ELR (cell line): ENCODE data around the gene THAP3.
"Not testable (repeated sequence)": the region's sequence is repeated elsewhere in the genome, so short reads cannot be mapped to it uniquely, and the experiment has no call there.

ENCODE experiments used
- DNase-seq: peaks from one replicate; pipeline ENCODE4 v3.0.0-alpha.2; 2015; ENCODE audit warnings: low read depth

Gene THAP3

GRCh38 chr1:6591222-6591621, 33.4 kb upstream of the THAP3 start:
- no peak for DNase-seq

- DNase-seq: no peak
Measured at GRCh38 chr1:6591644-6592043, 33.0 kb upstream of the THAP3 start.

- no peak for DNase-seq
Measured at GRCh38 chr1:6592441-6592840, 32.2 kb upstream of the THAP3 start.

GRCh38 chr1:6592865-6593593, 31.6 kb upstream of the THAP3 start:
- DNase-seq: no peak

GRCh38 chr1:6593810-6594209, 30.9 kb upstream of the THAP3 start:
- no peak for DNase-seq

- no peak for DNase-seq
Measured at GRCh38 chr1:6594977-6595740, 29.5 kb upstream of the THAP3 start.

GRCh38 chr1:6596351-6596750, 28.3 kb upstream of the THAP3 start:
- no peak for DNase-seq

- DNase-seq: no peak
Measured at GRCh38 chr1:6596886-6597776, 27.5 kb upstream of the THAP3 start.

GRCh38 chr1:6597777-6598131, 26.9 kb upstream of the THAP3 start:
- DNase-seq: no peak

GRCh38 chr1:6599141-6599975, 25.3 kb upstream of the THAP3 start:
- peak; percentile 24 for DNase-seq

- DNase-seq: not testable (repeated sequence)
Measured at GRCh38 chr1:6599991-6600390, 24.7 kb upstream of the THAP3 start.

- DNase-seq: peak; percentile 23
Measured at GRCh38 chr1:6600410-6601048, 24.1 kb upstream of the THAP3 start.

GRCh38 chr1:6601049-6601922, 23.4 kb upstream of the THAP3 start:
- peak; percentile 99 for DNase-seq

- peak; percentile 37 for DNase-seq
Measured at GRCh38 chr1:6601923-6602668, 22.6 kb upstream of the THAP3 start.

- peak; percentile 91 for DNase-seq
Measured at GRCh38 chr1:6602669-6603237, 21.9 kb upstream of the THAP3 start, which contains the start of gene KLHL21. Gene KLHL21 (minus strand): TSS chr1:6602869. CDS start chr1:6602817, 52 bp downstream.

- DNase-seq: peak; percentile 81
Measured at GRCh38 chr1:6603238-6603914, 21.3 kb upstream of the THAP3 start.

GRCh38 chr1:6603915-6604558, 20.6 kb upstream of the THAP3 start:
- peak; percentile 79 for DNase-seq
